GM19193 (cell line): Measurements from ENCODE around the gene CTBP1.

Experiments
- POLR2A ChIP-seq: IDR thresholded peaks from 4 replicates; pipeline ENCODE4 v1.6.1; 2011; ENCODE audit not compliant: insufficient read depth, insufficient read length; ENCODE audit errors: extremely low read depth

Gene CTBP1

GRCh38 chr4:1288786-1289185, 39.9 kb upstream of the CTBP1 start:
- TF ChIP-seq POLR2A = no peak

DNA sequence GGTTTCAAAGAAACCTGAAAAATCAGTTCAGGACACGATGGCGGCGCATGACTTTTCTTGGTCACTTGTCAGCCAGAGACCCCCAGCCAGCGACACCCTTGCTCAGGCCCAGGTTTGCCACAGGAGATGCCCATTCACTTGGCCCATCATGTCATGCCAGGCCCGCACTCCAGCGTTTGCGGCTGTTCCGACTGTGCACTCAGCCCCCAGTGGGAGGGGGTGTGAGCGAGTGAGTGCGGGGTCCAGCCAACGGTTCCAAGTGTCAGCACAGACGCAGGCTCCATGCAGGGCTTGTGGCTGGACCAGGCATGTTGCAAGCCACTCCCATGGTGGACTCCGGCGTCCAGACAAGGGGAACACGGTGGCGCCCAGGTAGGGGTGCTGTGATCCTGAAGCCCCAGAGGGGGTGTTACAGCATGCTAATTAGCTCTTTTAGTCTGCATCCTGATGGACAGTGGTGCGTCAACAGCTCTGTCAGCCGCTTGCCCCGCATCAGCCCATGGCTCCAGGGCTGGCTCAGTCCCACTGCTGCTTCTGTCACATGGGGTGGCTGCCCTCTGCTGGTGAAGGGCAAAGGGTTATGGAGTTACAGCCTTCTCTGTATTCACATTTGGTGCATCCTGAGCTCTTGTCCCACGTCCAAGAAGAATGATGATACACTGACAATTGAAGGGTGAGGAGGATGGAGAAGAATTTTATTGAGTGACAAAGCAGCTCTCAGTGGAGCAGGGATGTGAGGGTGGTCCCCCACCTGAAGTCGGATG, 37.0 kb upstream of the CTBP1 start:
- TF ChIP-seq POLR2A = no peak

DNA sequence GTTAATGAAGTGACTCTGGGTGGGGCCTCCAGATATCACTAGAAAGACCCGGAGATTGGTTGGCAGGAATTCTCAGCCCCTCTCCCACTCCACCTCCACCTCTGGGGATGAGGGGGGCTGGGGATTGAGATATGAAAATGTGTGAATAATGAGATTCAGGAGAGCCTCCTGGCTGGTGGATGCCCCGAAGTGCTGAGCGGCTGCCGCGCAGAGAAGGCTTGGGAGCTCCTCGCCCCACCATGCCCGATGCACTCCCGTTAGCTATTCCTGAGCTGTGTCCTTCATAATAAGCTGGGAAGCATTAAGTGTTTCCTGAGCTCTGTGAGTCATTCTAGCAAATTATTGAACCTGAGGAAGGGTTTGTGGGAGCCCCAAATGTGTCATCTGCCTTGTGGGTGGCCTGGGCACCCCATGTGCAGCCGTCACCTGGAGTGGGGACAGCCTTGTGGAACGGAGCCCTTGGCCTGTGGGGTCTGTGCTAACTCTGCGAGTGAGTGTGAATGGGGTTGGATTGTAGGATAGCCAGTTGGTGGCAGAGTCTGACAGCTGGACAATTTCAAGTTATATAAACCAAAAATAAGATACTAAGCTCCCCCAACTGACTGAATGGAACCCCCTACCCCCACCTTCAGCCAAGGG, 36.3 kb upstream of the CTBP1 start:
- no peak for TF ChIP-seq POLR2A

DNA sequence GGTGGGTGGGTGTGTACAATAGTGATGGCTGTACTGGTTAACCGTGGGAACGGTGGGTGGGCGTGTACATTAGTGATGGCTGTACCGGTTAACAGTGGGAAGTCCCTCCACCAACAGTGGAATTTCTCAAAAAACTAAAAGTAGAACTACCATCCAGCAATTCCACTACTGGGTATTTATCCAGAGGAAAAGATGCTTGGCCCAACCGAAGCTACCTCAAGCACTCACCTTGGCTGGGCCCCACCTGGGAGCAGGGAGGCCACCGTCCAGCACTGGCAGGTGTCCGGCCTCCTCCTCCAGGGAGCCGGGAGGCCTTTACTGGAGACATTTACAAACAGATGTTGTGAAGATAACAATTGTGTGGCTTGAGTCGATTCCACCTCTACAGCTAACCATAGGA, 34.8 kb upstream of the CTBP1 start:
- no peak for TF ChIP-seq POLR2A

DNA sequence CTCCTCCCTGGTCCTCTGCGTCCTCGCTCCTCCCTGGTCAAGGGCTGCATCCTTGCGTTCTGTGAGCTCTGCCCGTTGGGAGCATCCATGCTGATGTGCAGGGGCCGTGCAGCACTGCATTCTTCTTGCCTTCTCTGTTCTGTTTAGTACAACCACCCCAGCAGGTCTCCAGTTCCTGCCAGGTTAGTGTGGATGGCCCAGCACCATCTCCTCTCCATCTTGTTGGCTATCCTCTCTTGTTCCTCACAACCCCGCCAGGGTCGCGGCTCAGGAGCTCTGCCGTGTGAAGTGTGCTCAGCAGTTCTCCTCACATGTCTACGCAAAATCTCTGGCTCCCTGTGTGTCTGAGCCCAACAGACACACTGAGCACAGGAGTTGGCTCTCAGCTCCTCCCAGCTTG, 30.3 kb upstream of the CTBP1 start:
- TF ChIP-seq POLR2A = no peak

DNA sequence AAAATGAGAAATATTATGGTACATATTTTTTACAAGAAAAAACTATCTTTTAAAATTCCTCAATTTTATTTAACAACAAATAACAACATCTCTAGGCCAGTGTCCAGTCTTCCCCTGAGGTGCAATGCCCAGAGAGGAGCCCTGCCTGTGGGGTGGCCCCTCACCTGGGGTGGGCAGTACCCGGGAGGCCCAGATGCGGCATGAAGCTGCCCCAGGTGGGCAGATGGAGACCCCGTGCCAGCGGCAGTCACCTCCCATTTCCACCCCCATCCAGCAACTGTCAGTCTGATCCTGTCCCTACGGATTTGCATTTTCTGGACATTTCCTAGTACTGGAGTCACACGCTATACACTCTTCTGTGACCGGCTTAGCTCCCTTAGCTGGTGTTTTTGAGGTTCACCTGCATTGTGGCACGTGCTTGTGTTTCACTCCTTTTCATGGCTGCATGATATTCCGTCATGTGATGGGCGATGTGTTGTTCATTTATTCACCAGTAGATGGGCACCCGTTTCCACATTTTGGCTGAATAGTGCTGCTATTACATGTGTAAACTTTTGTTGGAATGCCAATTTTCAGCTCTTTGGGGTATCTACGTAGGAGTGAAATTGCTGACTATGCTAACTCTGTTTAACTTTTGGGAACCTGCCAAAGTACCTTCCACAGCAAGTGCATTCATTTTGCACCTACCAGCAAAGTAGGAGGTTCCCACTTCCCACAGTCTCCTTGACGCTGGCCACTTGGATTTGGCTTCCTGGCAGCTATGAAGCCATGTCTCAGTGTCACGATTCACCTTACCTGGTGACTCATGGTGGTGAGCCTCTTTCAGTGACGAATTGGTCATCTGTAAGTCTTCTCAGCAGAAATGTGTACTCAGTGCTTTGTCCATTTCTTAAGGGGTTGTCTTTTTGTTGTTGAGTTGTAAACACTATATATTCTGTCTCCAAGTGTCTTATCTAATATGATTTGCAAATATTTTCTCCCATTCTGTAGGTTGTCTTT, 29.0 kb upstream of the CTBP1 start:
- no peak for TF ChIP-seq POLR2A

GRCh38 chr4:1276984-1277383, 28.1 kb upstream of the CTBP1 start:
- no peak for TF ChIP-seq POLR2A

- no peak for TF ChIP-seq POLR2A
Measured at GRCh38 chr4:1274871-1275270, 25.9 kb upstream of the CTBP1 start.

DNA sequence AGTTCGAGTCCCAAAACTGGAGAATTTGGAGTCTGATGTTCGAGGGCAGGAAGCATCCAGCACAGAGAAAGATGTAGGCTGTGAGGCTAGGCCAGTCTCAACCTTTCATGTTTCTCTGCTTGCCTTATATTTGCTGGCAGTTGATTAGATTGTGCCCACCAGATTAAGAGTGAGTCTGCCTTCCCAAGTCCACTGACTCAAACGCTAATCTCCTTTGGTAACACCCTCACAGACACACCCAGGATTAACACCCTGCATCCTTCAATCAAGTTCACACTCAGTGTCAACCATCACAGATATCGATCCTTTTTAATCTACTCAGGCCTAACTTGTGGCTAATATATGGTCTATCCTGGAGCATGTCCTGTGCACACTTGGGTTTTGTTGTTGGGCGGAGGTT, 22.8 kb upstream of the CTBP1 start:
- no peak for TF ChIP-seq POLR2A

GRCh38 chr4:1269209-1269608, 20.3 kb upstream of the CTBP1 start:
- no peak for TF ChIP-seq POLR2A

- TF ChIP-seq POLR2A = no peak
Measured at GRCh38 chr4:1266881-1267763, 18.2 kb upstream of the CTBP1 start.

DNA sequence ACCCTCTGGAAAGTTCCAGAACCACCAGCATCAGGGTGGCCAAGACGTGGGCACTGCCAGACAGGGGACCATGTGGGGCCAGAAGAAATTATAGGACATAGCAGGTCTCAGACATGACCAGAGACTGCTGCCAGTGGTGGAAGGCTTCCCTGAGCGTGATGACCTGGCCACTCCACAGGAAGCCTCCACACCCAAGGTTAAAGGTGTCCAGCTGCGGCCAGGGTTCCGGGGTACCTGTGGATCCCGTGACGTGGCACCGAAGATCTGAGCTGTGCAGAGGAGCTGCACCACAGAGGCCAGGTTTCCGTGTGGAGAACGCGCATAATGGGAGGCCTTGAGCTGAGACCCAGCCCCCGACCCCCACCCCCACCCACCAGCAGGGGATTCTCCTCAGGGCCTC, 16.4 kb upstream of the CTBP1 start:
- no peak for TF ChIP-seq POLR2A

DNA sequence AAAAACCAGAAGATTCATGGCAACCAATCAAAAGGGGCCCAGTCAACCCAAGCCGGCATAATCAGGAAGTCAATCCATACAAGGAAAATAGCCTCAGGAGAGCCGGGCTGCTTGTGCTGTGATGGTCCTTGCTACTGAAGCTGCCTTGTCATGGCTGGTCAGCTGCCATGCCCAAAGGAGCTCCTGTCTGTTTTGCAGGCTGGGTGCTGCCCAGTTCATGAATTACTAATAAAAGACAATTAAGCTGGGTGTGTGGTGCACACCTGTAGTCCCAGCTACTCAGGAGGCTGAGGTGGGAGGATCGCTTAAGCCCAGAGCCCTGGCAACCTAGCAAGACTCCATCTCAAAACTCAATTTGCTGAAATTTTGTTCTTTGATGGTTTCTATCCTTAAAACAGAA, 16.0 kb upstream of the CTBP1 start:
- no peak for TF ChIP-seq POLR2A
